Measurements from ENCODE around the gene NRCAM. TPM values are rescaled to one million over a fixed set of nuclear protein-coding genes. Genes with fewer than 3 reads are reported as not detected.

NRCAM gene
- total RNA-seq, 1 donor from 2014 or later: 143 TPM

DNA sequence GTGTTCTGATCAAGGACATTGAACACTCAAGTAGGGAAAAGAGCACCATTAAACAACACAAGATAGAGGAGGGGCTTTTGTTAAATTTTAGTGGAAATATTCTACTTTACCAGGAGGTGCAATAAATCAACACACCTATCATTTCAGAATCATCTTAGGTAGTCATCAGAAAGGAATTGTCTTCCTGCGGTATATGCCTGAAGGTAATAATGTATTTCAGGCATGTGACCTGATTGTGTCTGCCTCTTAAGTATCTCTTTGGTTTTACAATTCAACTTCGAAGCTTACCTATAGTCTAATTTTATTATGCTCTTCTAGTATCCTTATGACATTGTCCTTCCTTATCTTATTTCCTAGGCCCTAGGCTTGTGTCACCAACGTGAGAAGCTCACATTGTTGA lies 267.5 kb downstream of the NRCAM start:
- DNase-seq (ENCODE audit: low spot score in 2 of 2) (no peak), FAIRE-seq (no peak)

DNA sequence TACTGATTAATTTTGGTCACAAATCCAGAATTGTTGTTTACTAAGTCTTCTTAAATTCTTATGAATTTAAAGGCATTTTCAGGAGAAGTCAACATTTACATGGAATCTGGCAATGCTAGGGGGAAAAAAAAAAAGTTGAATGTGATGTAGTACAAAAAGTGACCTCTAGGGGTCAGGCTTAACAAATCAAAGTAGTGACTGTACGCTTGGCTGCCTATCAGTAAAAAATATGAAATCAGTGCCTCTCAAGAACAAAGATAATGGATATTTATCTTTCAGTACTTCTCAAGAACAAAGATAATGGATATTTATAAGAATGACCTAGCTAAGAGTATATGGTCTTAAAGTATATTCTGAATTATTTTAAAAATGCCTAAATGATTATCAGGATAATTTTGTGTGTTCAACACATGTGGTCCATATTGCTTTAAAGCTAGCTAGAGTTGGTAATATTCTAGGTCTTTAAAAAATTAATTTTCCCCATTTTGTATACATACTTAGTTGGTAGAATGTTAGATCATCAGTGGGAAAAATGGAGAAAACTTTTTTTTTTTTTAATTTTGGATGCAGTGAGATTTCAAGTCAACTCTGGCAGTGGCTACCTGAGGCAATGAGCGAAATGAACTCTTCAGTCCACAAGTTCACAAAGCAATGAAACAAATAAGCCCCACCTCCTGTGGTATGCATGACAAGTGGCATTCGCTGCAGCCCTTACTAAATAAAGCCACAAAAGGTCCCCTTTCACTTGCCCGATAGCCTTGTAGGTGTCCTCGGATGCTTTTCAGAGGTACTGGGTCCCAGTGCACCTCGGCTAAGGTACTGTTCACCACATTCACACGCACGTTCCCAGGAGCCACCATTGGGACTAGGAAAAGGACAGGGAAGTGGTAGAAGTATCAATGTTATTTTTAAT lies 274.9 kb downstream of the NRCAM start:
- DNase-seq (ENCODE audit: low spot score in 2 of 2): peak; percentile 11 to 25

DNA sequence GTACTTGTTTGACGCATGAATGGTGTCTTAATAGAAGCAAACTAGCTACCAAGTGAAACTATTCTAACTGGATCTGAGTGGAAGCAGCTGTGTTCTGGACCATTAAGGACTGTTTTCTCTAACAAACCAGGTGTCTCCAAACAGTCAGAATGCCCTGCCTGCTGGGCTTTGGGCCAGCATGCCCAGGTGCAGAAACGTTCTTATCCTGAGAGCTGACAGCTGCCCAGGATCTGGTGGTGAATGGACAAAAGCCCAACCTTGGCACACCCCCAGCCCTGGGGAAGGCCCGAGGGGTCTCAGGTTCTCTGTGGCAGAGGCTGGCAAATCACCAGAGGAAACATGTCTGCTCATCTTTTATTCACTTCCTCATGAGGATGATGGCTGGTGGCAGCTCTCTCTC lies 277.8 kb downstream of the NRCAM start:
- DNase-seq (ENCODE audit: low spot score in 2 of 2) (no peak), FAIRE-seq (no peak)

More for the DNA sequence above, 274.9 kb downstream of the NRCAM start:
- peak; percentile 95 for FAIRE-seq

- DNase-seq (ENCODE audit: low spot score in 2 of 2) (no peak), FAIRE-seq (no peak)
Observed at GRCh38 chr7:108171164-108171563, 285.1 kb downstream of the NRCAM start.

DNA sequence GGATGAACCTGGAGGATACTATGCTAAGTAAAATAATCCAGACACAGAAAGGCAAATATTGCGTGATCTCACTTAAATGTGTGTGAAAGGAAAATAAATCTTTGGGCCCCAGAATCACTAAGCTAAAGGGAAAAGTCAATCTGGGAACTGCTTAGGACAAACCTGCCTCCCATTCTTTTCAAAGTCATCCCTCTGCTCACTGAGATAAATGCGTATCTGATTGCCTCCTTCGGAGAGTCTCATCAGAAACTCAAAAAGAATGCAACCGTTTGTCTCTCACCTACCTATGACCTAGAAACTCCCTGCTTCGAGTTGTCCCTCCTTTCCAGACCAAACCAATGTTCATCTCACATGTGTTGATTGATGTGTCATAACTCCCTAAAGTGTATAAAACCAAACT lies 286.0 kb downstream of the NRCAM start:
- FAIRE-seq (no peak), DNase-seq (ENCODE audit: low spot score in 2 of 2) (no peak)

- no peak for FAIRE-seq
- DNase-seq (ENCODE audit: low spot score in 2 of 2): no peak
Observed at GRCh38 chr7:108167460-108167859, 288.8 kb downstream of the NRCAM start.

DNA sequence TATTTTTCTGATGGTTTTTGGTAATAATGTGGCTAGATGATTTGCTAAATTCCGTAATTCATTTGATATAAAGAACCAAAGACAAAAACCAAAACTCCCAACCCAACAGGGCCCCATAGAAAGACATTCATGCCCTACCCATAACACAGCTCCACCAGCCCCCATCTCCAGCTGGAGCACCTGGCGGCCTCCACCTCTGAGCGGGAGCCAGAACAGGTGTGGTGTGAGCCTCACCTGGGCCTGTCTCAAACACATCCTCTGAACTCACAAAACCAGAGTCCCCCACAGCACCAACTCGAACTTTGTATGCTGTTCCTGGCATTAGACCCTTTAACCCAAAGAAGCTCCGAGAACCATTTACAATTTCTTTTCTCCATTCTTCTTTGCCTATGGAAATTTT lies 289.5 kb downstream of the NRCAM start:
- DNase-seq (ENCODE audit: low spot score in 2 of 2): no peak
- FAIRE-seq: no peak

DNA sequence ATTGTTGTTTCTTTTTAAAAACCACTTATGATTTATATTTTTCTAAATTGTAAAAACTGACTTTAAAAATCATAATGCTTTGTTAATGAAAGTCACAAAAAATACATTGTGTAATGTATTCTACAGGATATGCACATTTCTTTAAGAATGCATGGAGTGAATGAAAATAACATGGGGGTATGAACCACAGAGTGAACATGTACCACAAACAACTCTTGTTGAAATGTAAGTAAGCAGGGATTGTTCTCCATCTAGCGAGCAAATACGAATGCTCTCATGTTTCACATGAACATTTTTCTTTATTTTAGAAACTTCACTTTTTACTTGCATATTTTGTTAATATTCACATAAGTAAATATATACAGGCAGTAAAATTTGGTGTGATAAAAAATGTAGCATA lies 290.5 kb downstream of the NRCAM start:
- FAIRE-seq (peak; percentile 33), DNase-seq (ENCODE audit: low spot score in 2 of 2) (no peak)

DNA sequence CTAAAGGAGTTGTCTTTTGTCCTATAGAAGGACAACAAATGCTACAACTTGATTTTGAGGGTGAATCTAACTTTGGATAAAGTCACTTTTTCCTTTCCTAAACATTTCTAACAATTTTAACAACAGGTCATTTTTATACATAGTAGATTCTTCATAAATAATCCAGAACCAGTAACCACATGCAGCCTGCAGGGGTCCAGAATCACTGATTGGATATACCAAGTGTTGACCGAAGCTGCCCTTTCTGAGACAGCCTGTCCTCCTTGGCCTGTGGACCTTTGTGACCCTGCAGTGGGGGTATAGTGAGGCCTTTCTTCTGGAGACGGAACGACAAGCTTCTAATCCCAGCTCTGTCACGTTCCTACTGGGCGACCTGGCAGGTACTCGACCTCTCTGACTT lies 291.3 kb downstream of the NRCAM start:
- FAIRE-seq: no peak

DNA sequence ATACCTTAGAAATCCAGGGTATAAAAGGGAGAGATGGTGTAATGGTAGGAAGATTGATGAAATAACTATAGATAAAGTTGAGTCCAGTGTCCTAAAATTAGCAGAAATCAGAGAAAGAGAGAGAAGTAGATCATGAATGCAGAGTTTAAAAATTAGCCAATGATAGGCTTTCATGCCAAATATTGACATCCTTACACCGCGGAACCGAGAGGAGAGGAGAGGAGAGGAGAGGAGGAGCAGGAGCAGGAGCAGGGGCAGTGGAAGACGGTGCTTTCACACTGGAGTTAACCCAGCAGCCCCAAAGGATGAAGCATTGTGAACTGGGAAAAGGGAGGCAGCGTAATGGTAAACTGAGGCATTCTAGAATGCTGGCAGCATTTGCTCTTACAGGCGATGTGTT lies 291.9 kb downstream of the NRCAM start:
- no peak for FAIRE-seq
- no peak for DNase-seq (ENCODE audit: low spot score in 2 of 2)

More for the DNA sequence above, 291.3 kb downstream of the NRCAM start:
- DNase-seq (ENCODE audit: low spot score in 2 of 2): no peak

DNA sequence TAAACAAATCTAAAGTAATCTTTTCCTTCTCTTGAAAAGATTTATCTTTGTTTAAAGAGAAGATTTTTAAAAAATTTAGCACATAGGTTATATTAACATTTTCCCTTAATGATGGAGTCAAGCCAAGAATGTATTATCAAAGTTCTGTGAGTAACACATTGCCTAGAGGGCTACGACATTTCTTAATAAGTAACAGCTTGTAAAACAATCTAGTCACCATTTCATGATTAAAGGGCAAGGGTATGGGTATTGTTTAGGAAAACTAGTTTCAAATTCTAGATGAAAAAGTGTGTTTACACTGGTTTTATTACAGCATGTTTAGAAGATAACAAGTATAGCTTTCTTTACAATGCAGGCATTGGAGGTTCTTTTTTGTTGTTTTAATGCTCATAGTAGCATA lies 297.5 kb downstream of the NRCAM start:
- FAIRE-seq (no peak), DNase-seq (ENCODE audit: low spot score in 2 of 2) (no peak)

- no peak for DNase-seq (ENCODE audit: low spot score in 2 of 2)
- no peak for FAIRE-seq
Observed at GRCh38 chr7:108157606-108158335, 298.5 kb downstream of the NRCAM start.

- FAIRE-seq (no peak), DNase-seq (ENCODE audit: low spot score in 2 of 2) (no peak)
Observed at GRCh38 chr7:108156897-108157605, 299.2 kb downstream of the NRCAM start.

GRCh38 chr7:108152198-108152597 lies 304.0 kb downstream of the NRCAM start:
- no peak for FAIRE-seq
- no peak for DNase-seq (ENCODE audit: low spot score in 2 of 2)

DNA sequence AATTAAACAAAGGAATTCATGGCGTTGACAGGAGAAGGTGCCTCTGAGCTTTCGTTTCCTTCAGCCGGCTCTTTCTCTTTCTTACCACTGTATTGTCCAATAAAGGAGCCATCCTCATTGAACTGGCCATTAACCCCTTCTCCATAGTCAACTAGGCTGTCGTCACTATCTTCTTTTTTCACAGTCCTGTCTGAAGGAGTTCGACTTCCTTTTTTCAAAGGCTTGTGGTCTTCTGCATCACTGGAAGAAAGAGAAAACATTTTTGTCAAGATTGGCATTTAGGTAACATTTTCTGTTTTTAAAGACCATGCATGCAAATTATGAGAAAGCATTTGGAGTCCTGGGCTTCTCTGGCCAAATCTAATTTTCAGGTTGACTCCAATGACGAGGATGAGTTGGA lies 306.3 kb downstream of the NRCAM start:
- FAIRE-seq (no peak), DNase-seq (ENCODE audit: low spot score in 2 of 2) (no peak)

DNA sequence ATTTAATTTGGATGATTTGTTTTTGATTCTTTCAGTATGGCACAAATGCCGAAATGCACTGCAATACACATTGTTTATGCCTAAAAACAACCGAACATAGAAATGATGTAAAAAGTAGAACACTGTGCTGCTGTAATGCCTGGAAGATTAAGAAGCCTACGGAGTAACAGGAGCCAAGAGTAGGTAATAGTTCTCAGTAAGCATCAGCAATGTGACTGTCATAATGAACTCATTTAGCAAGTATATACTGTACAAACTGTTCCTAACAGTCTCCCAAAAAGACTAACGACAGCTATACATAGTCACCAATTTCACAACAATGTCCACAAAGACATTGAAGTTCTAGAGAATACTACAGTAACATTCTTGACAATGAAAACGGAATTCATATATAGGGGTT lies 307.1 kb downstream of the NRCAM start:
- FAIRE-seq: no peak
- no peak for DNase-seq (ENCODE audit: low spot score in 2 of 2)

- FAIRE-seq (no peak), DNase-seq (ENCODE audit: low spot score in 2 of 2) (no peak)
Observed at GRCh38 chr7:108147031-108147563, 309.1 kb downstream of the NRCAM start.

DNA sequence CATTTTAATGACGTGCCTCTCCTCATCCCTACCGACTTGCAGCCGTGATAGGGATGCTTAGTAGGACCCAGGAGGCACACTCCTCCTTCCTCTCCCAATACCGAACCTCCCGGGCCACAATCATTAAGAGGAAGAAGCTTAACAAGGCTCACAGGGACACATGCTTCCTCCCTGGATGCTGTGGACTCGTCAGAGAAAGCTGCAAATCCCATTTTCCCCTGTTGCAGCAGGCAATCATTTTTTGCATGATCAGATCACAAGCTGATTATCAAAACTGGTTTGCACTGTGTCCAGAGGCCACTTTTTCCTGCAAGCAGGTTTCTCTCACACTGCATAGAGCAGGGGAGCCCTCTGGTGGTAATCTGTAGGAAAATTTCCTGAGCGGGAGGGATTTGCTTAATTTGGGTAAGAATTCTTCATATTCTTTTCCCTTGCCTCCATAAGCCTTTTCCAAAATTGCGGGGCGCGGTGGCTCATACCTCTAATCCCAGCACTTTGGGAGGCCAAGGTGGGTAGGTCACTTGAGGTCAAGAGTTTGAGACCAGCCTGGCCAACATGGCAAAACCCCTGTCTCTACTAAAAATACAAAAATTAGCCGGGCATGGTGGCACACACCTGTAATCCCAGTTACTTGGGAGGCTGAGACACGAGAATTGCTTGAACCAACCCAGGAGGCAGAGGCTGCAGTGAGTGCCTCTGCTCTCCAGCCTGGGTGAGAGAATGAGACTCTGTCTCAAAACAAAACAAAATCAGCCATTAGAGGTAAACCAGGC lies 310.0 kb downstream of the NRCAM start:
- DNase-seq (ENCODE audit: low spot score in 2 of 2) (peak; percentile 4), FAIRE-seq (no peak)

GRCh38 chr7:108145401-108145800 lies 310.8 kb downstream of the NRCAM start:
- DNase-seq (ENCODE audit: low spot score in 2 of 2): no peak
- no peak for FAIRE-seq

- DNase-seq (ENCODE audit: low spot score in 2 of 2) (no peak), FAIRE-seq (no peak)
Observed at GRCh38 chr7:108144931-108145330, 311.3 kb downstream of the NRCAM start.
